Measurements from ENCODE around the gene MOB3B.
A peak's percentile ranks its signal among the peaks of the same experiment; 100 is the strongest.
"Not testable (repeated sequence)": the region's sequence is repeated elsewhere in the genome, so short reads cannot be mapped to it uniquely, and the experiment has no call there.

The MOB3B gene

DNA sequence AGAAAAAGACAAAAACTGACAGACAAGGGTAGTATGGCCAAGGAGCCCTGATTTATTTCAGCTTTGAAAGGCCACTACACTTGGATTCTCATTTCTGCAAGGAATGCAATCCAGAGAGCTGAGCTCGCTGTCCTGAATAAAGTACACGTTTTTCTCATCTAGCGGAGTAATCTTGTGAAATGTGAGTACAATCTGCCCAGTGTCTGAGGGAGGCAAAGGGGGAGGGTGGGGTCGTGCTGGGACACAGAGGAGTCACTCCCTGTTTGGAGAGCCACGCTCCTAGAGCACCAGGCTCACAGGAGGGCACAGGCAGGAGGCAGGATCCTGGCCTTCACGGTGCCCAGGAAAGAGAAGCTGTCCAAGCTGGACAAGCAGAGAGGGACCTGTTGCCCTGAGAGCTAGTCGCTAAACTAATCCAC is 56.5 kb downstream of the MOB3B start:
- DNase-seq, result no peak

DNA sequence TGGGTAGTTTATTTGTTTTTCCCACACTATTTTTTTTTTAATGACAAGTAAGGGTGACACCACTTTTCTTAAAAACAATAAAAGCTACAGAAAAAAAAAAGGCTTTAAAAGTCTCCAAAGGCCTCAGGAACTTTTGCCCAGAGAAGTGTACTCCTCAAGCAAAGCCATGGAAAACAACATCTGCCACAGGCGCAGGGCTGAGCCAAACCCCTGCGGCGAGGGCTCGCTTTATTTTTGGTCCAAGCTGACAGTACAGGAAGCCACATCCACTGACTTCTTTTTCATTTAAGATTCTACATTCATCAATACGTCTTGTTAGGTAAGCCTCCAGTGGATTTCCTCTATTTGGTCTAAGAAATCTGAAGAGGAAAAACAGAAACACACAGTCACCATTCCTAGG is 57.4 kb downstream of the MOB3B start:
- no peak for DNase-seq

DNA sequence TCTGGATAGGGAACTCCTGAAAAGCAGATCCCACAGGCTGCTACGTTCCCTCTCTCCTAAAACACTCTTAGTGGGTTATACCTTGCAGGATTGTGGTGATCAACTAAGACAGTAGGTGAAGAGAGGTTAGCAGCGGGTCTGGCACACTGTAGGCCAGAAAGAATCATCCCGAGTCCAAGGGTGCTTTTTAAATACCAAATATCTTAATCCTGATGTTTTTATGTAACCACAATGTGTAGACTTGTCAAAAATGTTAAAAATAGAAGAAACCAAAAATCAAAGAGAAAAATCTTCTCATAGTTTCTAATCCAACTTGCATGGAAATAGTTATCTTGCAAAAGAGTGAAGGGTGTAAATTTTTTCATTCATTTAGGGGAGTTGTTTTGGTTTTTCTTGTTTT is 57.8 kb downstream of the MOB3B start:
- no peak for DNase-seq

DNA sequence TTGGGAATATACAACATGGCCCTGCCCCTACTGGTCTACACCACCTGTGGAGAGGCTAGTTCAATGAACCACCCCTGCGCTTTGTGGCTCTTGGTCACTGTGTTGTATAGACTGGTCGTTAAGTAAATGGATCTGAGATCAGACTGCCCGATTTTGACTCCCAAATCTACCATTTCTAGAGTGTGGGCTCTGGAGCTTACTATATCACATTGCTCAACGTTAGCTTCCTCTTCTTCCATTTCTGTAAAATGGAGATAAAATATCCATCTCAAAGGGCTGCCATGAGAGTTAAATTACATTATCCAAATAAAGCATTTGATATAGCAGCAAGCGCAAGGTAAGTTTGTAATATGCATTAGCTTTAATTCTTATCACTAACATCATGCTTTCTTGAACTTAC is 58.2 kb downstream of the MOB3B start:
- no peak for DNase-seq

DNA sequence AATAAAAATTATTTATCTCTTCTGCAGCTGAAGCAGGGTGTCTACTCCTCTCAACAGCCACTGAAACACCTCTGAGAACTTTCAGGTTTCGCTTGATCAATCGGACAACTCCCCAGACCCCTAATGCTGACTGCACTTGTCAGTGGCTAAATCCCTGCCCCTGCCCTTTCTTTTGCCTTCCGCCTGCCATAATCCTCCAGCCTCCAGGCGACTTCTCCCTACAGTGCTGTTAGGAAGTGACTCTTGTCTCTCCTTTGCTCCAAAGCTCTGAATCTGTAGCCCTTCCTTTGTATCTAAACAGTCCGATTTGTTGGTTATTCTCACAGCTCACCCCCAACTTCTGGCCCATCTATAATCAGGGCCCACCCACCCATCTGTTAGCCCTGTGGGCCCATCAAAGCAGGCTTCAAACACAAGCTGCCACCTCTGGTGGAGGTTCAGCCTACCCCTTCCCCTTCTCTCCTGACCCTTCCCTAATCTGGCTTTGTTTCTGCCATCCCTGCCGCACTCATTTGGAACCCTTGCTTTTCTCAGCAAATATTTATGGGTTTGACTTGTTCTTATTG is 59.2 kb downstream of the MOB3B start:
- no peak for DNase-seq

DNA sequence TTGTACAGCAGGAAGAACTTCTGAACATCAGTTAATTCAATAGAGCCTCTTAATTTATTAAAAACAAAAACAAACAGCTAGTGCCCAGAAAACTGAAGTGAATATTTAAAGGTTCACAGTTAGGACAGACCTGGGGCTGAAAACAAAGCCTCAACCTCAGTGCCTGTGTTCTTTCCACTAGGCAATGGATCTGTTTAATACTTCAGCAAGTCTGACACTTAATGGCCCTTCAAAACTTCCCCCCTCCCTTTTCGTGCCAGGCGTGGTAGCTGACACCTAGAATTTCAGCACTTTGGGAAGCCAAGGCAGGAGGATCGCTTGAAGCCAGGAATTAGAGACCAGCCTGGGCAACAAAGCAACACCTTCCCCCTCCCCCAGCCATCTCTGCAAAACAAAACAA is 60.1 kb downstream of the MOB3B start:
- DNase-seq, result no peak

DNA sequence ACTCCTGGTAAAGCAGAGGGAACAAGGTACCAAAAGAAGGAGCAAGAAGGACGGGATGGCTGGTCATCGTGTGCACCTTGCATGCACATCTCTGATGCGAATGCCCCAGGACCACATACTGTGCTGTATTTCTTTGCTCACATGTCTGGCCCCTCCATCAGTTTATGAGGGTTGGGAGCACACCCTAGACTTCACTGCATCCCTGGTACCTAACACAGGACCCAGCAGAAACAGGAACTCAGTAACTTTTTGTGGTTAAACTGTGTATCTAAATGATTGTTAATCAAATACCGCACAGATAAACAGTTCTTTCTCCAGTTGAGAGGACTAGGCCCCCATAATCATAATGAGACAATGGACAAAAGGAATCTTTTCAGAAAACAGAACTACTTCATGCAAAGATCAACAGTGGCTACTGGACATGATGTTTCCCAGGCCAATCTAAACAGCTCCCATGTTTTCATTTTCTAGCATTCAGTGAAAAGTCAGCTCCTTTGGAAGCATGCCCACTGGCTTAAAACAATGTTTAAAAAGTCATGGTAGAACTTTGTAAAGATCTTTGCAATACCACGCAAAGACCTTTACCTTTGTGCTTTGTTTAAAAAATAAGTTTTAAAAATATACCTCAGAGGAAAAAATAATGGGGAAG is 61.0 kb downstream of the MOB3B start:
- DNase-seq, result no peak

DNA sequence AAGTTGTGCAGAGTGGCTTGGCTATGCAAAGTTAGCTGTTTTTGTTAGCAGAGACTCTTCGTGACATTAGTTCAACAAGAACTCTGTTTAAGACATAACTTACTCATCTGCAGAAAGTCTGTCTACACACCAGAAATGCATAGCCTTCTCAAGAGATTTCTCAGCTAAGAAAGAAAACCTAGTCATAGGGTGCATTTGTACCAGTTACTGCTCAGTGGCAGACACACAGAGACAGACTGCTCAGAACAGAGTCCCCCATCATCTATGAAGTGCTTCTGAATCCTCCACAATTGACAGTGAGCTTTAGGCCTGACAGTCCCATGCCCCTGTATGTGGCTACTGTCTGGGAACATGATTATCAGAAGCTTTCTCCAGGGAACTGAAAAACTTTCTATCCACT is 61.6 kb downstream of the MOB3B start:
- DNase-seq, result no peak

DNA sequence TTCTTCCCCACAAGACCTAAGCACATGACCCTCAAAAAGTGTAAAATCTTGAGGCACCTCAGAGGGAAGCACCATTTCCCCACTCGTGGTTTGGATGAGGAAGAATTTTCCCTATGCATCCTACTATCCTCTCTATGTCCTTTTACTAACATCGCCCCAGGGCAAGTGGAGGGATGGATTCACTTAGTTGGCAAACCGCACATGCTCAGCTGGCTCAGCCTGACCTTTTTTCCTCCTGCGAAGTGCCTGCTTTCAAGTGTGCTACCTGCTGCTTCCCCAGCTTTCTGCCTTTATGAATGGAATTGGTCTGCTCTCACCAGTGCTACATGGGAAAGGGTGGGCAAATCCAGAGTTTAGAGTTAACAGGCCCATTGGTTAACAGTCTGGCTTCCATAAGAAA is 62.1 kb downstream of the MOB3B start:
- no peak for DNase-seq

DNA sequence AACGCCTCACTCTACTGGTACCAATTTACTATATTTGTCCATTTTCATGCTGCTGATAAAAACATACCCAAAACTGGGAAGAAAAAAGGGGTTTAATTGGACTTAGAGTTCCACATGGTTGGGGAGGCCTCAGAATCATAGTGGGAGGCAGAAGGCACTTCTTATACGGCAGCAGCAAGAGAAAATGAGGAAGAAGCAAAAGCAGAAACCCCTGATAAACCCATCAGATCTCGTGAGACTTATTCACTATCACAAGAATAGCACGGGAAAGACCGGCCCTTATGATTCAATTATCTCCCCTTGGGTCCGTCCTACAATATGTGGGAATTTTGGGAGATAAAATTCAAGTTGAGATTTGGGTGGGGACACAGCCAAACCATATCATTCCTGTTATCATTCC is 63.1 kb downstream of the MOB3B start:
- not testable (repeated sequence) for DNase-seq

DNA sequence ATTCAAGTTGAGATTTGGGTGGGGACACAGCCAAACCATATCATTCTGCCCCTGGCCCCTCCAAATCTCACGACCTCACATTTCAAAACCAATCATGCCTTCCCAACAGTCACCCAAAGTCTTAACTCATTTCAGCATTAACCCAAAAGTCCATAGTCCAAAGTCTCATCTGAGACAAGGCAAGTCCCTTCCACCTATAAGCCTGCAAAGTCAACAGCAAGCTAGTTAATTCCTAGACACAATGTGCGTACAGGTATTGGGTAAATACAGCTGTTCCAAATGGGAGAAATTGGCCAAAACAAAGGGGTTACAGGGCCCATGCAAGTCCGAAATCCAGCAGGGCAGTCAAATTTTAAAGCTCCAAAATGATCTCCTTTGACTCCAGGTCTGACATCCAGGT is 64.7 kb downstream of the MOB3B start:
- DNase-seq, result not testable (repeated sequence)

DNA sequence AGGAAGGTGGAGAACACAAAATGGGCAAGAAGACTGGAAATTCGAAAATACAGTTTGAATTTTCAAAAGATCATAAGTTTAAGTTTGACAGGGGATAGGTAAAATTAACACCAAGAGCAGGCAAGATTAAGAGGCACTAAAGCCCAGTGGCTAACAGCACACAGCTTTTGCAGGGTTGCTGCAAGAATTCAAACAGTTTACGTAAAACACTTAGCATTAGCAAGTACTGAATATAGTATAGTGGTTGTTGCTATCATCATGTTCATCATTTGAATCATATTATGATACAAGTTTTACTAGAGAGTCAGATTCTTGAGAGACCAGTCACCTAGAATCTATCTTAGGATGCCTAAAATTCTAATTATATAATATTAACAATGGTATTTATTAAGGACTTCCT is 66.8 kb downstream of the MOB3B start:
- no peak for DNase-seq

DNA sequence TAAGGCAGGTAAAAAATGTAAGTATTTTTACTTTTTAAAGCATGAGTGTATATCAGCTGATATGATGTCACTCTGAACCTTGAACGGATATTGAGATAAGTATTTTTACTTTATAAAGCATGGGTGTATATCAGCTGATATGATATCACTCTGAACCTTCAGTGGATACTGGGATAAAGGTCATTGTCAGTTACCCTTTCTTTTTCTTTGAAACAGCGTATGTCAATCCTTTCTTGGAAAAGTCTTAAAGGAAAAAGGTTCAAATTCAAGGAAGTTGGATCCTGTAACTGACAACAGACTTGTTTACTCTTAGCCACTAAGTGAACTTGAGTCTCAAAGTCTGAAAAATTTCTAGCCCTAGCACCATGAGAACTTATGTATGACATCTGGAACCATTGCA is 67.2 kb downstream of the MOB3B start:
- no peak for DNase-seq

DNA sequence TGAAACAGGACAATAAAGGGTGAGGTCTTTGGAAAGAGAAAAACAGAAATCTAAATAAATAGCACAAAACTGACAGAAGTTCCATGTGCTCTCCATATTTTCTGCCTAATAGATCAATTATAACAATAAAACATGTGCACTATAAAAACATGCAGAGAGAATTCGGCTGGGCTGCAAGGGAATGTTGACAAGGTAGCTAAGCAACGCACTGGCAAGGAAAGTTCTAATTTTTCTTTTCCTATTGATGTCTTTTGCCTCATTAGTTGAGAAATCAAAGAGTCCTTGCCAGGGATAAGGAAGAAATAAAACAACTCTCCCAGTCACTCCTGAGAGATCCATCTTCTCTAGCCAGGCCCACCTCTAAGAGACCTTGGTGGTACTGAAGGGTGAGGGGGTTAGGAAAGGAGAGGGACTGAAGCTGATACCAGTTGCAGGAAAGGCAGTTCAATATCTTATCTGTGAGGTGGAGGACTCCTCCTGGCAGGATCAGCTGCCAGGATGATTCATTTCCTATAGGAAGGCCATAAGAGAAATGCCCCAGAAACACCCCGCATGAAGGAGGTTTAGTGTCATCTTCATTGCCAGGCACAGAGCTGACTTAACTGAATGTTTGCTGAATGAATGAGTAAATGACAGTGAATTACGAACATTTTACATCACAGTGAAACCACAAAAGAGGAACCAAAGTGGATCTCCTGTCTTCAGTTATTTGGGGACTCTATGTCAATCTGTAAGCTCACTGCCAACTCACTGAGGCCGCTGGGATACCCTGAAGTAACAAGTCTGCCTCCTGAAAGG is 69.2 kb downstream of the MOB3B start:
- DNase-seq, result peak; percentile 1

DNA sequence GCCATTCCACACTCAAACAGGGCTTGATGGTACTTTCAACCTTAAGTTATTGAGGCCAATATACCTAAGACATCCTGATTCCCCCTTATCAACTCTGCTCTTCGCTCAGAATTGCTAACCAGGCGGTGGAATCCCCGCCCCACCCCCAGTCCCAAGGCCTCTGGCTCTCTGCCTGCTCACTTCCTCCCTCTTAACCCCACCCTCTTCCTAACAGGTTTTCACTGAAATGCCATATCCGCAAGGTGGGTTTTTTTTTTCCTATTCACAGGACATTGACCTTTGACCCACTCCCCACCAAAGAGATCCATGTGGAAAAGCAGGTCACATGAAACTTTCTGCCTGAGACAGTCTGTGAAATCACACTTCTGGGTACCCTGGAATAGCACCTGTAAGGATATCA is 72.2 kb downstream of the MOB3B start:
- DNase-seq, result no peak

DNA sequence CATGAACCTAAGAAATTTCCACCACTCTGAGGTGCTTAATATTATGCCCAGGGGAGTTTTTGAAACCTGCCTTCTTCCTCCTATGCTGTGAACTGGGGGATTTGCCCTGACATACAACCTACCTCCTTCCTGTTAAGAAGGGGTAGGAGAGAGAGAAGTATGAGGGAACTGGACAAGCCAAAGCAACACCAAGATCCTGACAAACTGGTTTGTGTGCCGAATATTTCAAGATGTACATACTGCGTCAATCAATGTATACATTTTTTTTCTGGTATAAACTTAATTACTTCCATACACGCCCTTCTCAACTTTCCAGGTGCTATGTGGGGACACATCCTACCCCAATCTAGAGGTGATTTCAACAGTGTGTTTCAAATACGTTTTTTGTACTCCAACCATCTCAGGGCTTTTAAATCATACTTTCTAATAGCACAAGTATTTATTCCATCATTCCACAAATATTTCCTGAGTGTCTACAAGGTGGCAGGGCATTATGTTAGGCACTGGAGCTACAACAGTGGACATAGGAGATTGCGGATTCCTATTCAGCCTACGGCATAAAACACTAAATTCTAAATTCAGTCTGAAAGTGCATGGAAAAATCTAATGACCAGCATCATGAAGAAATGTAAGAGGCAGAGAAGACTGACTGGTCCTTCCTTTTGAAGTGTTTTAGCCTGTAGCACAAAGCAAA is 75.6 kb downstream of the MOB3B start:
- no peak for DNase-seq

DNA sequence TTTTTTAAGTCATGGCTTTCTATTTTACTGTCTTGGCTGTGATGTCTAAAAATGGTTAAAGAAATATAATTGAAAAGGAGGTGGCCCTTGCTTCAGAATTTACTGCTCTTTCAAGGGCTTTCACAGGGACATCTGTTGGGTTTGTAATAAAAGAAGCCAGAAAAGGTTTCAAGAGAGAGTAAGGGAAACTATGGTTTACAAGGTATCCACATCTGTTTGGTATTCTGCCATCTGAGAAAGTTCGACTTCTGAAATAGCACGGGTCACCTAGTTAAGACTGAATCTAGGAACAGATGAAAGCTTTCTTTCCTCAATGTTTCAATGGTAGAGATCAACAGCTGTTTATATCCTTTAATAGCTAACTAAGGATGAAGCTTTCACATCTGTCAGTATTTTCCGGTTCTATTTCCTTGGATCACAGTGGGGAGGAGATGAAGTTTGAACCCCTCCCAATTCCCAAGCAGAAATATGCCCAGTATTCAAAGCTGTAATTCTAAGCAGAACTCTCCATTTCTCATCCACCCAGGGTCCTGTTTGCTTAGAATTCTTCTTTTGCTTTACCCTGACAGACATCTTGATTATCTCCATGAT is 78.3 kb downstream of the MOB3B start:
- DNase-seq, result no peak

DNA sequence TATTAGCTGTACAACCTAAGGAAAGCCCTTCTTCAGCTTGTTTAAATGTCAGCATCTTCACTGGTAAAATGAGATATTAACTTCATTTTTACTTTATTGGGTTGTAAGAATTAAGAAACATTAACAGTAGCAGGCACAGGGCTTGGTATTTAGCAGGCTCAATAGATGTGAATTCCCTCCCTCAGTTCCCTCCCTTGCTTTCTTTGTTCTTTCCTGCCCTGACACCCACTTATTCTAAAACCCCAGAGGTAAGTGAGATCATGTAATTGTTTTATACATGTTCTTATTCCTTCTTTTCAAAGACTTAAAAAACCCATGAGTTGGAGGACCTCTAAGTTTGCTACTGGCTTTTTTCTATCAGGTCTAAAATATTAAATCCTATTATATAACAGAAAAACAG is 78.9 kb downstream of the MOB3B start:
- DNase-seq, result no peak

DNA sequence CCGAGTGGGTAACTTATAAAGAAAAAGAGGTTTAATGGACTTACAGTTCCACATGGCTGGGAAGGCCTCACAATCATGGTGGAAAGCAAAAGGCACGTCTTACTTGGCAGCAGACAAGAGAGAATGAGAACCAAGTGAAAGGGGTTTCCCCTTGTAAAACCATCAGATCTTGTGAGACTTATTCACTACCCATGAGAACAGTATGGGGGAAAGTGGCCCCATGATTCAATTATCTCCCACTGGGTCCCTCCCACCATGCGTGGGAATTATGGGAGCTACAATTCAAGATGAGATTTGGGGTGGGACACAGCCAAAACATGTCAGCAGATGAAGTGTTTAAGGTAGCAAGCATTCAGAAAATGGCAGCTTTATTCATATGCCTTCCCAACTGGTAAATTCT is 81.3 kb downstream of the MOB3B start:
- DNase-seq, result not testable (repeated sequence)

DNA sequence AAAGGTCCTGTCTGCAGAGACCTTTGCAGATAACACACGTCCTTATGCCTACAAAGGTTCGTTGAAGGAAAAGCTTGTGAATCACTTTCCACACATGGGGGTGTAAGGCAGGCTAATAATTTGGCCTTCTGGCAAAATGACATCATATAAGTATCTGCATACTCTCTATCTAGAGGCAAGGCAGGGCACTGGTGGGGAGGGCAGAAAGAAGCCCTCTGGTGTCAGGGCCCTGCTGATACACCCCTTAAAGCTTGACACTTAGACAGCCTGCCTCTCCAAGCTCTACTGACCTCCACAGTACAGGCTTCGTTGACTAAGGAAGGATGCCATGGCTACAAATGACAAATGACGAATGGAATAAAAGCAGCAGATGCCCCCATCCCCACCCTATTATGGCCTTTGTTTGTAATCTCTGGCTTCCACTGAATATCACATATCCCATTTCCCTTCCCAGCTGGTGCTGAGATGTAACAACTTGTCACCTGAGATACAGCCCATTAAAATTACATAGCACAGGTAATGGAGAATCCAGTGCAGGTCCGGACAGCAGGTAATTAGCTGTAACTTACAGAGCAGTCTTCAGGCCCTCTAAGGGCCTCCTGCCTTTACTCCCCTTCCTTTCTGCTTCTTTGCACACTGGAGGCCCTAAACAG is 82.5 kb downstream of the MOB3B start:
- DNase-seq, result no peak

DNA sequence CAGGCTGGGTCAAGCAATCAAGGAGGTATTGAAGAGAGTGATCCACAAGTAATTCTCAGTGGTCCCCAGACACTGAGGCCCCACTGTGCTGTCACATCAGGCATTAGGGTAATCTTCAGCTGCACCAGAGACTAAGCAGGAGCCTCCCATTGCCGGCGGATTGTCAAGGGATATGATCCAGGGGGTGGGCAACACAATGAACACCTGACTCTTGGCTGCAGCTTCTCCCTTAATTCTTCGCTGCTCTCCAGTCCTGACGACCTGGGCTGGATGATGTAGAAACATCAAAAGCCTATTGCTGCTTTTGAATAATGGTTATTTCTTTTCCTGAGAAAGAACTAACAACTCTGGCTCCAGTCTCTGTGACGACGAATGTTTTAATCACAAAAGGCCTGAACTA is 83.9 kb downstream of the MOB3B start:
- DNase-seq, result no peak

DNA sequence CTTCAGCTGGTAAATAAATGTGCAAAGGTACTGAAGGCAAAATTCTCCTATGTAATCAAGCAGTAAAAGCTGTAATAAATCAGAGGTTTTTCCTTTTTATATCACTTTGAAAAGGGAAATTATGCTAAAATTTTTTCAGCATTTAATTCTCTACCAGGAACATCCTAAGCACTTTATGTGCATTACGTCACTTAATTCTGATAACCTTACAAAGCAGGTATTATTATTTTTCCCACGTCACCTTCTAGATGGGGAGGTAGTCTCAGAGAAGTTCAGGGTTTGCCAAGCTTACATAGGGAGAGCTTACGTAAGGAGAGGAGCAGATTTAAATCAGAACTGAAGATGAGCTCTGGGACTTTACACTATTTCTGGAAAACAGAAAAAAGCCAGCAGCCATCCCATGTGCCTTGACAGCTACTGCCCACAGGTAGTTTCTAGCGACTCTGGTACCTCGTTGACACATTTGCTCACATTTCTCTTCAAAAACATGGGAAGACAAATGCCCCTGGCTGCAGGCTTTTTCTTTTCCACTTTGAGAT is 84.5 kb downstream of the MOB3B start:
- no peak for DNase-seq

DNA sequence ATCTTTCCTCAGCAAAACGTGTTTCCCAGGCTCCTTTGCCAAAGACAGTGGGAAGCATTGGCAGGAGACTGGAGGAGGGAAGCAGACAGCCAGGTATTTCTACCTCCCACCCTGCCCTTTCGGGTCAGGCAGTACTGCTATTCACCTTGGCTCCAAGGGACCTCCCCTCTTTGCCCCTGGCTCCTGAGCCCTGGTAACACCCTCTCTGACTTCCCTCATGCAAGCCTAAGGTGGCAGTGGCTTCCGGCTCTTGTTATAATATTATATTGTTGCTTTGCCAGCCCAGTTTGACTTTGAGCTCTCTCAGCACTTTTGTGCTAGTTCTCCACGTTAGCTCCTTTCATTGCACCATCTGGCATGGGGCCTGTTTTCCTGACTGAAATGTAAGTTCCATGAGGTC is 87.2 kb downstream of the MOB3B start:
- DNase-seq, result no peak

Data from CD4-positive, alpha-beta T cell treated with Interleukin-10 for 1 hour (primary cell).